SK-N-SH (cell line): ENCODE measurements around the gene RAET1L.

Experiments
- CTCF ChIP-seq: fragments of 200-600 bp; sonication (generic); IDR thresholded peaks from 2 replicates; pipeline ENCODE4 v1.6.1; 2017; ENCODE audit warnings: antibody characterized with exemption, mild to moderate bottlenecking, moderate library complexity
- PBX3 ChIP-seq: IDR thresholded peaks from 2 replicates; pipeline ENCODE4; 2012
- RFX5 ChIP-seq: IDR thresholded peaks from 2 replicates; pipeline ENCODE4 v1.6.1; 2012; ENCODE audit warnings: mild to moderate bottlenecking, improper control_type of control experiment, low read length
- SMC3 ChIP-seq: IDR thresholded peaks from 2 replicates; pipeline ENCODE4 v1.6.1; 2012; ENCODE audit warnings: low read depth, low read length, improper control_type of control experiment
- TCF12 ChIP-seq: IDR thresholded peaks from 2 replicates; pipeline ENCODE4 v1.4.0; 2012
- USF1 ChIP-seq: IDR thresholded peaks from 2 replicates; pipeline ENCODE4 v1.4.0; 2012; ENCODE audit warnings: low read depth, borderline replicate concordance

GRCh38 chr6:150048099-150048498 is 22.8 kb upstream of the RAET1L start:
- TF ChIP-seq TCF12: no peak
- TF ChIP-seq PBX3: no peak
- TF ChIP-seq RFX5: no peak
- TF ChIP-seq SMC3: no peak
- TF ChIP-seq CTCF: no peak
- no peak for TF ChIP-seq USF1
